ENCODE measurements around the gene RAD51B.

The RAD51B gene

DNA sequence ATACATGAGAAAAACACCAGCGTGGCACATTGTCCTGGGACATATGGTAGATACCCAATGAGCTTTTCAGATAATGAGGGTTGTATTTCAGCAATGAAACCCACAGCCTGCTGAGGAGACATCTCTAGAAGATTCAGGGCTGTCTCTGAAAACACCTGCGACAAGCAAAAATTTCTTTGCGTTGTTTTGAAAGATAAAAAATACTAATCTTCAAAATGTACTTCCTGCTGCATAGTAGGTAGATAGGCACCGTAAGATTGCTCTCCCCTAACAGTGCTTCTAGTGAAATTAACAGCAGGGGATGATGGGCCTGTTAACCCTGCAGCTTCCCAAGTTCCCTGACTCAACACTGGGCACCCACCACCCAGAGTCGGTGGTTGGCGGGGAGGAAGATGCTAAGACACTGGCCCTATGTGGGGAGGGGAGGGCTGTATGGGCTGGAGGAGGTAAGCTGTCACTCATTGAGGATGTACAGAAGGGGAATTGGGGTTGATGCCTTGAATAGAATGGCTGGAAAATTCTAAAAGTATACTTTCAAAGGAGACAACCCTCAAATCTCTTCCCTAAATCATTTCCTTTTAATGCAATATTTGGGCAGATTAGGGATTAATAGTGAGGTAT lies 953.3 kb downstream of the RAD51B start:
- no peak for DNase-seq (ENCODE audit: low spot score)

DNA sequence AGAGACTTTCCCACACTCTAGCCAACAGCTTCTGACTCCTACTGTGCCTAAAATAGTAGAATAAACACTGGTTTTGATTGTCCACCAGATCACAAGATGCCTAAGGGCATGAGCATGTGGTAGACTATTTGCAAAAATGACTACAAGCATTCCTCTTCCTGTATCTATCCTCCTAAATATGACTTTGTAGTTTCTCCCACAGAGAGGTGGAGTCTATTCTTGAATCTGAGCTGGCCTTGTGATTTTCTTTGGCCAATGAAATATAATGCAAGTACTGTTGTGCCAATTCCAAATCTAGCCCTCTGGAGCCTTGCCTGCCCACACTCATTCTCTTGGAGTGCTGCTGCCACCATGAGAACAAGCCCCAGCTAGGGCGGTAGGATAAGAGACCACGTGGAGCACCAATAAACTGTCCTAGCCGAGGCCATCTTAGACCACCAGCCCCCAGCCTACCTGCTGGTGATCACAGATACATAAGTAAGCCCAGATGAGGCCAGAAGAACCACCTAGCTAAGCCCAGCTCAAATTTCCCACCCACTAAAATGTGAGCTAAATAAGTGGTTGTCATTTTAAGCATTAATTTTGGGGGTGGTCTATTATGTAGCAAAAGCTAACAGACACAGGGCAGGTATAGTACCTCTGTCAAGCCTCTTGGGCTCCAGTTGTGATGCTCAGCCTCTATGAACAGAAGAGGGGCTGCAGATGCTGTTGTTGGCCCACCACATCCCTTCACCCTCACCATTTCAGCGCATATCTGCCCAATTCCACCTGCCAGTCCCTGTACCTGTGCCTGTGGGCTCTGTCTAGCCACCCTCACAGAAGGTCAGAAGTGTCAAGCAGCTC lies 955.4 kb downstream of the RAD51B start:
- DNase-seq (ENCODE audit: low spot score) = no peak

- no peak for DNase-seq (ENCODE audit: low spot score)
These were observed 956.1 kb downstream of the RAD51B start for GRCh38 chr14:68775614-68776126.

DNA sequence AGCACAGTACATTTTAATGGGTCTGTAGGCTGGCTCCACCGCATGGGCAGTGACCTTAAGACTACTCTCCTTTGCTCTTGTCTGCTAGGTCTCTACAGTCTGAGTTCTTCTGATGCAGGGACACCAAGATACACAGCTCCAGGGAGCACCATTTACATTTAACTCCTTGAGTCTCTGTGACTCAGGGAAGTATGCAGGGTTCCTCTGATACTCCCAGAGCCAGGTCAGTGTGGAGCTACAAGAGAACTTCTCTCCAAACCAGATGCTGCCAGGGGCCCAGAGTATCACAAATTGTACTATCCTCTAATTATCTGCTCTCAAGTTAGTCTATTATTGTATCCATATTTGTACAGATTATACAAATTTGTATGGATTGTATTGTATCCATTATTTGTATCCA lies 958.1 kb downstream of the RAD51B start:
- no peak for DNase-seq (ENCODE audit: low spot score)
